Spinal cord (tissue), 10 donors: ENCODE results near the gene ATP10A. TPM values are rescaled to one million over a fixed set of nuclear protein-coding genes. Genes with fewer than 3 reads are reported as not detected.

Experiments used
- DNase-seq, 6 donors: peaks; one replicate each; pipeline versions ENCODE4 v3.0.0 to v3.0.0-alpha.2; 2013 to 2015; ENCODE audit warnings: low spot score in 6 of 6, low read depth in 4 of 6
- H3K27ac ChIP-seq: one replicate; pipeline ENCODE4 v1.5.1; 2013; ENCODE audit warnings: low read depth, low read length, control low read depth
- H3K27me3 ChIP-seq: one replicate; pipeline ENCODE4 v1.6.1; 2013; ENCODE audit warnings: low read length; ENCODE audit not compliant: control insufficient read depth, insufficient read depth
- H3K36me3 ChIP-seq: one replicate; pipeline ENCODE4 v1.6.1; 2013; ENCODE audit warnings: low read length; ENCODE audit not compliant: control insufficient read depth, insufficient read depth
- H3K4me1 ChIP-seq: one replicate; pipeline ENCODE4 v1.6.1; 2013; ENCODE audit warnings: low read length; ENCODE audit not compliant: control insufficient read depth, insufficient read depth
- H3K4me3 ChIP-seq: one replicate; pipeline ENCODE4 v1.5.1; 2013; ENCODE audit warnings: low read depth, low read length, control low read depth
- H3K9me3 ChIP-seq: one replicate; pipeline ENCODE4 v1.6.1; 2013; ENCODE audit warnings: low read length; ENCODE audit not compliant: control insufficient read depth, insufficient read depth
- WGBS: methylation state at CpG from one replicate; pipeline ENCODE4 v1.1.5; 2013; ENCODE audit warnings: missing lambda C conversion rate; ENCODE audit not compliant: insufficient coverage; 5-methylcytosine and 5-hydroxymethylcytosine counted together
- polyA plus RNA-seq, 2 donors: library from polyadenylated mRNA; unstranded; fragments of 120-200 nt; gene quantifications; one replicate each; pipeline ENCODE4 v1.2.1, GENCODE V29; 2013; ENCODE audit not compliant: insufficient read length in 2 of 2
- total RNA-seq, 2 donors: library from RNA; depleted of rRNA in 1 of 2; stranded (reverse); fragments of 120-200 nt in 1 of 2; fragments of >200 nt in 1 of 2; gene quantifications; one replicate each; pipeline versions ENCODE4 v1.2.3 to v1.2.4, GENCODE V29; 2013 to 2014
- donor health status: healthy.

The ATP10A gene
- total and polyA plus RNA-seq, 4 donors, result 3.6 to 5.4 (median 4.4) TPM

DNA sequence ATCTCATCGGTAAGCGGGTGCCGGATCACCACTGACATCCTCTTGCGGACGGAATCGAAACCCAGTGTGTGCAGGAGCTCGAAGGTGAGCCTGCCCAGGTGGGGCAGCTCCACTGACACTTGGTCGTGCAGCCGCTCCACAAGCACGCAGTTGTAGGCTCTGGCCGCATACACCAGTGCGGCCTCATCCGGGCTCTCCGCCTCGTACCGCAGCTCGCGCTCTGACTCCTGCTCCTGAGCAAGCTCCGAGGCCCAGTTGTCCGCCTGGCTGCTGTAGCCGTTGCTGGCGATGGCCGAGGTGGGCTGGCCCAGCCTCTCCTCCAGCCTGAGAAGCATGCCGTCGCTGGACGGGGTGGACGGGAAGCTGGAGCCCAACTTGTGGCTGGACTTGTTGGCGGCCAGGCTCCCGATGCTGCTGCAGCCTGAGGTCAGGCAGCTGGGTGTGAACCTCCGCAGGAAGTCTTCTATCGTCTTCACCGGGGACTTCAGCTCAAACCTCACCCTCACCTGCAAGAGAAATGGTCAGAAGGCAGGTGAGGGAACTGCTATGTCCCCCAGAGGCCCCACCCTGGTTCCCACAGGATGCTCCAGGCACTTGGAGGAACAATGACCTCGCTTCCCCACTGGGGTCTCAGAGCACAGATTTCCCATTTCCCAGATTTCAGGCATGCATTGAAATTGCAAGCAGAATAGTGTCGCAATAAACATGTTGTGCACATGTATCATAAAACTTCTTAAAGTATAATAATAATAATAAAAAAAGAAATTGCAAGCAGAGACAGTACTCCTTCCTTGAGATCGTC lies 149.2 kb downstream of the ATP10A start:
- peaks cover 26% of the 10 kb centered on the region for H3K4me1 ChIP-seq
- H3K27ac ChIP-seq, result no peak overlapping the region
- no peaks in the 10 kb centered on the region for H3K9me3 ChIP-seq
- peaks cover 4% of the 10 kb centered on the region for H3K36me3 ChIP-seq
- no peak for DNase-seq
- no peak overlapping the region for H3K4me3 ChIP-seq
- H3K27me3 ChIP-seq, result no peaks in the 10 kb centered on the region
- 95% methylated on average over 32 of the region's 35 CpGs for WGBS

DNA sequence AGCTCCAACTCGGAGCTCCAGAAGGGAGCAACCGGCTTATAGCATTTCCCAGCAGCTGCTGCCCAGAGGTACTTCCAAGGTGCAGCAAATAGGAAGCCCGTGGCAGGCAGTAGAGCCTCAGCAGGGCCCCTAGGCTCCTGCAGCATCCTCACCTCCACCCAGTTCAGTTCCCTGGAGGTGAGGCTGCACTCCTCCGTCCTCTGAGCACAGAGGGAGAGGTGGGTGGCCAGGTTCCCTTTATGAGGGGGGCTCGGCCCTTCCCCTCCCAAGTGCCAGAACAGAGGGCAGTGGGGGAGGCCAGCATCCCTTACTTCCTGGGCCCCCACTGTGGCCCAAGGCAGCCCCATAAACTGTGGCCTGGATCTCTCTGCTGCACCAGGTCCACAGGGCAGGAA lies 150.2 kb downstream of the ATP10A start:
- WGBS, result 81% methylated on average over 5 of the region's 5 CpGs
- H3K4me3 ChIP-seq, result no peak overlapping the region
- H3K4me1 ChIP-seq, result peaks cover 16% of the 10 kb centered on the region
- H3K36me3 ChIP-seq, result peaks cover 4% of the 10 kb centered on the region
- no peak overlapping the region for H3K27ac ChIP-seq
- no peak for DNase-seq
- H3K27me3 ChIP-seq, result no peaks in the 10 kb centered on the region
- H3K9me3 ChIP-seq, result no peaks in the 10 kb centered on the region

DNA sequence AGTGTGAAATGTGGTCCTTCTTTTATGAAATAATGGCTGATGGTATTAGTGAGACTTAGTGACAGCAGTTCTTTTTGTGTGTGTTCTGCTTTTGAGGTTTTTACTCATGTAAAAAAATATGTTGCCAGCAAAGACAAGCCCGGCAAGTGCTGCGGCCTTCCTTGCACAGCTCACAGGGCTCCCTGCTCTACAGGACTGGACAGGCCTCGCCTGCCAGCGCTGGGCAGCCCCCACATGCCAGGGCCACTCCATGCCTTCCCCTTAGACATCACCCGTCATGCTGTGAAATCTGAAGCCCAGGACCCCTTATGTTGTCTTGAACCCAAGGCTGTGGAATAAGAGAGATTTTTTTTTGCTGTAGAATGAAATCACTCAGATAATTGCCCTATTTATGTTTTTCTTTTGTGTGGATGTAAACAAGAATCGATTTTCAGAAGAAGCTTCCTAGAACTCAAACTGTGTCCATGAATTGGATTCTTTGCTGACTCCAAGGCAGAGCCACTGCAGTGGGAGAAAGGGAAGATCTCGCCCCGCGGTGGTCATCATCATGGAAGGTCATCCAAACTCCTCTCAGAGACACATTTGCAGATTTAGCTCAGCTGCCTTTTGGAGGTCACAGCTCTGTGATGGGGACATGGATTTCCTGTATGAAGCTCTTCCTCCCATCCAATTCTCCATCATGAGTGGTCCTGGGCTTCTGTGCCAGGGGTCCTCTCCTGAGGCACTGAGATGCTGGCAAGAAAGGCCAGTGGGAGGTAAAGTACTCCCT lies 150.8 kb downstream of the ATP10A start:
- H3K27ac ChIP-seq, result no peak overlapping the region
- peaks cover 11% of the 10 kb centered on the region for H3K4me1 ChIP-seq
- H3K9me3 ChIP-seq, result no peaks in the 10 kb centered on the region
- H3K27me3 ChIP-seq, result no peaks in the 10 kb centered on the region
- WGBS, result 91% methylated on average over 4 of the region's 9 CpGs
- H3K36me3 ChIP-seq, result peaks cover 4% of the 10 kb centered on the region
- H3K4me3 ChIP-seq, result no peak overlapping the region
- no peak for DNase-seq

DNA sequence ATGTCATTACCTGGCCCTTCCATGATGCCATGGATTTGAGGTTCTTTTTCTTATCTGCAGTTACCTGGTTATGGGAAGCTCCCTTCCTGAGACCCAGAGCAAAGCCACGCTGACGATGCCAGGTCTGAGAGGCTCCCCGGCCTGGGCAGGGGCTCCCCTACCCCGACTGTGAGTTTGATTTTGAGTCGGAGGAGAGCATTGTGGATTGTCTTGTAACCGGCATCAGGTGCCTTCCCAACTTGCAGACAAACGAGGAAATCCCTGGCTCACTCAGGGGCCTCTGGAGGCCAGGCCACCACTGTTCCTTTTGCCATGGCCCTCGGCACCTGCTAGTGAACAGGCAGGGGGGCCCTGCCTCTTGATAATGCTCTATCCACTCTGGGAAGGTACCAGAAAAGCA lies 151.4 kb downstream of the ATP10A start:
- WGBS, result 96% methylated on average over 6 of the region's 8 CpGs
- Histone ChIP-seq H3K27ac (no peak overlapping the region), H3K9me3 (no peaks in the 10 kb centered on the region), H3K4me3 (no peak overlapping the region), H3K27me3 (no peaks in the 10 kb centered on the region), H3K4me1 (peaks cover 7% of the 10 kb centered on the region), H3K36me3 (peaks cover 4% of the 10 kb centered on the region)
- no peak for DNase-seq

GRCh38 chr15:25711164-25711563 lies 152.0 kb downstream of the ATP10A start:
- Histone ChIP-seq H3K4me3 (no peak overlapping the region), H3K27me3 (no peaks in the 10 kb centered on the region), H3K27ac (no peak overlapping the region), H3K36me3 (peaks cover 4% of the 10 kb centered on the region), H3K4me1 (peaks cover 2% of the 10 kb centered on the region), H3K9me3 (no peaks in the 10 kb centered on the region)
- 93% methylated on average over 9 of the region's 9 CpGs for WGBS
- DNase-seq, result no peak

DNA sequence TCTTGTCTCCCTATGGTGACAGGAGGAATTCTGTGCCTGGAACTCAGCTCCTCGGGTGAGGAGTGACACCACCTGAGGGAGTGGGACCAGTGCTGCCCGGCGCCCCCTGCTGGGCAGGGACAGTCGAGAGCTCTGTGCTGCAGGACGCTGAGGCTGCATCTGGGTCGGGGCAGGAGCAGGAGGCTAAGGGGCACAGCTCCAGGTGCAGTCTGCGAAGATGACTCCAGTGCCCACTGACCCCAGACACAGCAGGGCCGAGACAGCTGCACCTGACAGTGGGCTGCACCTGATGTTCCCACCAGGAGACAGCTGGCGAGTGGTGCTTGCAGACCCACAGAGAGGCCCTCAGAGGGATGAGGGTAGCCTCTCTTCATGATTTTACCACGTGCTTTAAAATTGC lies 152.9 kb downstream of the ATP10A start:
- H3K36me3 ChIP-seq, result peaks cover 4% of the 10 kb centered on the region
- no peaks in the 10 kb centered on the region for H3K27me3 ChIP-seq
- 36% methylated on average over 9 of the region's 10 CpGs for WGBS
- no peaks in the 10 kb centered on the region for H3K4me1 ChIP-seq
- H3K4me3 ChIP-seq, result no peak overlapping the region
- H3K27ac ChIP-seq, result no peak overlapping the region
- no peaks in the 10 kb centered on the region for H3K9me3 ChIP-seq
- DNase-seq, result no peak

DNA sequence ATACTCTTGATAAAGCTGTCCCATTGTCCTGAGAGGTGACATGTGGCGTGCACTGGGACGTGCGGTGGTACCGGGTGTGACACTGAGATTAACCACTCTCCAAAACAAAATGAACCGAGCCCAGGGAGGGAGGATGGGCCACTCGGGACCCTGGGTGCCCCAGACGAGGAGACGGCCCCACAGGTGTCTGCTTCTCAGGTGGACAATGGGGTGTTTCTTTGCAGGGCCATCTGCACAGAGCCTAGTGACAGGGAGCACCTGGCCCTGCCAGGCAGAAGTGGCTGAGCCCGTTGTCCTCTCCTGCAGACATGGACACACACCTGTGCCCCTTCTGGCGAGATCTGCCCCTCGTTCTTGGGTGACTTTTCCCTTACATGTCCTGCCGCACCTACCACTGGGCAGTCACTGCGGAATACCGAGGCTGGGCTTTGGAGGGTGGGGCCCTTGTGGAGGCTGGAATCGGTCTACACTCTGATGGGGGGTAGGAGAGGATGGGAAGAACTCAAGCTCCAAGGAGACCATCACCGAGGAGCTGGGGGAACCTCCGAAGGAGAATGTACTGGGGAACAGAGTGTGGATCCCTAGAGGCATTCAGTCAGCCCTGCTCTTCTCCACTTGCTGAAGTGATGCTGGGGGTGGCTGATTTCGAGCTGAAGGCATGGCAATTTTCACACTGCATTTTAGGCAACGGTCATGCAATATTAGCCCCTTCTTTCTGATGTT lies 153.5 kb downstream of the ATP10A start:
- 96% methylated on average over 12 of the region's 19 CpGs for WGBS
- no peak for DNase-seq

GRCh38 chr15:25708391-25708790 lies 154.7 kb downstream of the ATP10A start:
- peak in 1 of 6 donors; percentile 14 for DNase-seq
- no peak overlapping the region for H3K27ac ChIP-seq
- no peak overlapping the region for H3K4me3 ChIP-seq
- no peaks in the 10 kb centered on the region for H3K36me3 ChIP-seq
- H3K27me3 ChIP-seq, result no peaks in the 10 kb centered on the region
- no peaks in the 10 kb centered on the region for H3K4me1 ChIP-seq
- H3K9me3 ChIP-seq, result no peaks in the 10 kb centered on the region
- WGBS, result 94% methylated on average over 5 of the region's 8 CpGs

More for the DNA sequence above, 153.5 kb downstream of the ATP10A start:
- Histone ChIP-seq H3K27me3 (no peaks in the 10 kb centered on the region), H3K27ac (no peak overlapping the region), H3K4me1 (no peaks in the 10 kb centered on the region), H3K9me3 (no peaks in the 10 kb centered on the region), H3K36me3 (peaks cover 4% of the 10 kb centered on the region), H3K4me3 (no peak overlapping the region)

- Histone ChIP-seq H3K9me3 (no peaks in the 10 kb centered on the region), H3K4me1 (no peaks in the 10 kb centered on the region), H3K4me3 (no peak overlapping the region), H3K36me3 (no peaks in the 10 kb centered on the region), H3K27me3 (no peaks in the 10 kb centered on the region), H3K27ac (no peak overlapping the region)
- DNase-seq, result no peak
- WGBS, result 92% methylated on average over 25 of the region's 27 CpGs
These were observed 155.3 kb downstream of the ATP10A start for GRCh38 chr15:25707656-25708365.
